Glomerular endothelial cell (primary cell): ENCODE data around the gene IQCK. TPM values are rescaled to one million over a fixed set of nuclear protein-coding genes. Genes with fewer than 3 reads are reported as not detected.
"Not testable (repeated sequence)": the region's sequence is repeated elsewhere in the genome, so short reads cannot be mapped to it uniquely, and the experiment has no call there.

ENCODE experiments used
- DNase-seq: peaks from one replicate; pipeline ENCODE4 v3.0.0-alpha.2; 2011; ENCODE audit warnings: low read depth, low spot score; ENCODE audit errors: extremely low read depth
- total RNA-seq: library from RNA; depleted of rRNA; stranded (reverse); fragments of >200 nt; gene quantifications from 2 replicates; pipeline ENCODE4 v1.2.3, GENCODE V29; 2015

Gene IQCK
- 36.1 and 52.3 TPM in 2 replicates for total RNA-seq

GRCh38 chr16:19717741-19718623 is at the start of gene IQCK, which contains the start of gene KNOP1:
Gene IQCK (plus strand): TSS chr16:19718271. CDS start chr16:19718307, 36 bp downstream.
Gene KNOP1 (minus strand): TSS chr16:19718227. CDS start chr16:19715035, 3,192 bp downstream.
- DNase-seq, result no peak

- no peak for DNase-seq
Observed at GRCh38 chr16:19672378-19672777, 45.7 kb upstream of the IQCK start.

GRCh38 chr16:19674485-19674884 is 43.6 kb upstream of the IQCK start:
- DNase-seq, result no peak

GRCh38 chr16:19677402-19677801 is 40.7 kb upstream of the IQCK start:
- no peak for DNase-seq

GRCh38 chr16:19678804-19679203 is 39.3 kb upstream of the IQCK start:
- no peak for DNase-seq

- DNase-seq, result not testable (repeated sequence)
Observed at GRCh38 chr16:19679281-19679680, 38.8 kb upstream of the IQCK start.

GRCh38 chr16:19680881-19681340 is 37.2 kb upstream of the IQCK start:
- no peak for DNase-seq

GRCh38 chr16:19681637-19682036 is 36.4 kb upstream of the IQCK start:
- no peak for DNase-seq

- no peak for DNase-seq
Observed at GRCh38 chr16:19683453-19684236, 34.4 kb upstream of the IQCK start.

GRCh38 chr16:19685176-19685575 is 32.9 kb upstream of the IQCK start:
- no peak for DNase-seq

- no peak for DNase-seq
Observed at GRCh38 chr16:19687279-19687678, 30.8 kb upstream of the IQCK start.

GRCh38 chr16:19688396-19689024 is 29.6 kb upstream of the IQCK start:
- DNase-seq, result no peak

- DNase-seq, result no peak
Observed at GRCh38 chr16:19689342-19689741, 28.7 kb upstream of the IQCK start.

- no peak for DNase-seq
Observed at GRCh38 chr16:19690196-19690595, 27.9 kb upstream of the IQCK start.

- DNase-seq, result no peak
Observed at GRCh38 chr16:19691161-19691711, 26.8 kb upstream of the IQCK start.

- no peak for DNase-seq
Observed at GRCh38 chr16:19694989-19695388, 23.1 kb upstream of the IQCK start.

- peak; percentile 94 for DNase-seq
Observed at GRCh38 chr16:19696328-19696727, 21.7 kb upstream of the IQCK start.

- no peak for DNase-seq
Observed at GRCh38 chr16:19696961-19697360, 21.1 kb upstream of the IQCK start.

- DNase-seq, result no peak
Observed at GRCh38 chr16:19697756-19698318, 20.2 kb upstream of the IQCK start.
